SK-MEL-5 (cell line): Measurements from ENCODE around the gene SF3A2. TPM values are rescaled to one million over a fixed set of nuclear protein-coding genes. Genes with fewer than 3 reads are reported as not detected.

Experiments
- DNase-seq: peaks from one replicate; pipeline ENCODE4 v3.0.0-alpha.2; 2016; ENCODE audit warnings: low read depth, low spot score
- in situ Hi-C: cut with HindIII; loops from 2 replicates; pipeline ENCODE4 v1.10.0; 2016; ENCODE audit warnings: low sequenced_read_pairs, high pct_unique_total_duplicates, low pct_unique_long_range_greater_than_20kb
- polyA plus RNA-seq, 2 experiments: library from polyadenylated mRNA; depleted of rRNA; stranded (reverse); fragments of >200 nt; gene quantifications; 2 replicates each; pipeline ENCODE4 v1.2.3, GENCODE V29; 2015
- total RNA-seq: library from RNA; depleted of rRNA; stranded (reverse); fragments of >200 nt; shearing (Covaris generic); gene quantifications from 2 replicates; pipeline ENCODE4 v1.2.3, GENCODE V29; 2014; rRNA removed

Gene SF3A2, protein sequence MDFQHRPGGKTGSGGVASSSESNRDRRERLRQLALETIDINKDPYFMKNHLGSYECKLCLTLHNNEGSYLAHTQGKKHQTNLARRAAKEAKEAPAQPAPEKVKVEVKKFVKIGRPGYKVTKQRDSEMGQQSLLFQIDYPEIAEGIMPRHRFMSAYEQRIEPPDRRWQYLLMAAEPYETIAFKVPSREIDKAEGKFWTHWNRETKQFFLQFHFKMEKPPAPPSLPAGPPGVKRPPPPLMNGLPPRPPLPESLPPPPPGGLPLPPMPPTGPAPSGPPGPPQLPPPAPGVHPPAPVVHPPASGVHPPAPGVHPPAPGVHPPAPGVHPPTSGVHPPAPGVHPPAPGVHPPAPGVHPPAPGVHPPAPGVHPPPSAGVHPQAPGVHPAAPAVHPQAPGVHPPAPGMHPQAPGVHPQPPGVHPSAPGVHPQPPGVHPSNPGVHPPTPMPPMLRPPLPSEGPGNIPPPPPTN
- total RNA-seq: 14.6 and 15.6 TPM in 2 replicates
- 30.9 and 40.3 TPM in 2 replicates for polyA plus RNA-seq (2015; cell fraction: cytosol; rRNA removed)
- 56.0 and 86.5 TPM in 2 replicates for polyA plus RNA-seq (2015; cell fraction: nucleus; rRNA removed)

- in situ Hi-C loops: no loop called here
These were observed at the start of gene SF3A2, which contains the start of gene PLEKHJ1 for GRCh38 chr19:2236314-2237050. SF3A2 (plus strand) TSS chr19:2236824; CDS start chr19:2243419, 6,595 bp downstream. PLEKHJ1 (minus strand) TSS chr19:2236329; CDS start chr19:2236248, 81 bp downstream.

DNA sequence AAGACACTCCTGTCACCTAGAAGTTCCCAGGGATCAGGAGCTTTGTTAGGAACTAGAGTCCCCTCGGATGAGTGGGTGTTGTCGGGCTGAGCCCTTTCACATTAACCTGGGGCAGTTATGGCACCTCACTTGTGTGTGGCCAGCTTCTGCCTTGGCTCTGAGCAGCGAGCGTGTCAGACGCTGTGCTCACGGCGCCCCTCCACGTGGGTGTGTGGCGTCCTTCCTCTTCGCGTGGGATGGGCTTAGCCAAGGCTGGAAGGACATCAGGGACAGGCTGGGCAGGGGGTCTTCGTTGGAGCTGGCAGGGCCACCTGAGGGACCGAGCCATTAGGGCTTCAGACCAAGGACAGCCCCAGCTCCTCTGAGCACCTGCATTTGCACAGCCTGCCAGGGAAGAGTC is 49.5 kb upstream of the SF3A2 start:
- DNase-seq: no peak
- in situ Hi-C loops: no loop called here

More at GRCh38 chr19:2236314-2237050, at the start of gene SF3A2, which contains the start of gene PLEKHJ1:
- peak; percentile 95 for DNase-seq

- DNase-seq: no peak
- in situ Hi-C loops: no loop called here
These were observed 47.8 kb upstream of the SF3A2 start for GRCh38 chr19:2188708-2189385.

DNA sequence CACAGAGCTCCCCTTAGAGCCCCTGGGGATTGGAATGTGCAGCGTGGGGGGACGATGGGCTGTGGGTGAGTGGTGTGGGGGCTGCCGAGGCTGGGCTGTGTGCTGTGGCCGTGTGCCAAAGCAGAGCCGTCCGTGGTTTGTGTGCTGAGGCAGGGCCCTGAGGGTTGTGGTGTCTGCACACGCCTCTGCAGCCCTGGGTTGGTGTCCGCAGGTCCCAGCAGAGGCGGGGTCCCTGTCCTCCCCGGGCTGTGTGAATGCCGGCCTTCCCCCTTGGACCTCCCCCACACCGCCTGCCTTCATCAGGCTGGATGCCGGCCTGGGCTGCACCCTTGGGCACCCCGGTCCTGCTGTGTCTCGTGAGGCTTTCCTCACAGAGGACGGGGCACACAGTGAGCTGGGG is 46.7 kb upstream of the SF3A2 start:
- in situ Hi-C loops: no loop called here
- DNase-seq: no peak

DNA sequence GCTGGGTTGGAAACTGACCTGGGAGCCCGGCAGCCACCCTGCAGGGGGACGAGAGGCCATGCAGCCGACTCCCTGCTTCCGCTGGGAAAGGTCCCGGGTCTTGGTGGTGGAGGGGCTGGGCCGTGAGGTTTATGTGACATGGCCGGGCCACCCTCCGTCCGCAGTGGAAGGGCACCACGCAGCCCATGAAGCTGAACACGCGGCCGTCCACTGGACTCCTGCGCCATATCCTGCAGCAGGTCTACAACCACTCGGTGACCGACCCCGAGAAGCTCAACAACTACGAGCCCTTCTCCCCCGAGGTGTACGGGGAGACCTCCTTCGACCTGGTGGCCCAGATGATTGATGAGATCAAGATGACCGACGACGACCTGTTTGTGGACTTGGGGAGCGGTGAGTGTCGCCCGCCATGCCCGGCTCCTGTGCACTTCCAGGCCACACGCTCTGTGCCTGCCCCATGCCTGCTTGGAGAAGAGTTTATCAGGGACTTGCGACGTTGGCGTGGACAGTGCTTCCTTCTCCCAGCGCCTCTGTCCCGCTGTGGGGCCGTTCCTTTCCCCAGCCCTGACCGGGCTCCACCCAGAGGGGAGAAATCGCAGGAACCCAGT is 45.7 kb upstream of the SF3A2 start:
- no peak for DNase-seq
- in situ Hi-C loops: no loop called here

- in situ Hi-C loops: no loop called here
- no peak for DNase-seq
These were observed 44.9 kb upstream of the SF3A2 start for GRCh38 chr19:2191456-2192310.

DNA sequence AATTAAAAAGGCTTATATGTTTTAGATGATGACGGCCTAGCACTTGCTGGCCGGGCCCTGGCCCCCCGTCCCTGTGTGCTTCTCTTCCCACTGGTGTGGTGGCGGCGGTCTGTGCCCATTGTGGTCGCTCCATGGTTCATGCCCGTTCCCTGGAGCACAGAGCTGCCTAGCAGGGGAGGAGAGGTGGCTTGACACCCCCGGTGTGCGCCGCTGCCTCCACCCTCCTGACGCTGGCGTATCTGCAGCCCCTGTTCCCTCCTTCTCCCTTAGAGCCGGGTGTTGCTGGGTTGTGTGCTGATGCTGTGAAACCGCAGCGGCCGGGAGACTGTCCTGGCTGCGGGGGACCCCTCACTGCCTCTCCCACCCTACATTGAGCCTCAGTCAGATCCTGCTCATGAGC is 43.8 kb upstream of the SF3A2 start:
- no peak for DNase-seq
- in situ Hi-C loops: no loop called here

DNA sequence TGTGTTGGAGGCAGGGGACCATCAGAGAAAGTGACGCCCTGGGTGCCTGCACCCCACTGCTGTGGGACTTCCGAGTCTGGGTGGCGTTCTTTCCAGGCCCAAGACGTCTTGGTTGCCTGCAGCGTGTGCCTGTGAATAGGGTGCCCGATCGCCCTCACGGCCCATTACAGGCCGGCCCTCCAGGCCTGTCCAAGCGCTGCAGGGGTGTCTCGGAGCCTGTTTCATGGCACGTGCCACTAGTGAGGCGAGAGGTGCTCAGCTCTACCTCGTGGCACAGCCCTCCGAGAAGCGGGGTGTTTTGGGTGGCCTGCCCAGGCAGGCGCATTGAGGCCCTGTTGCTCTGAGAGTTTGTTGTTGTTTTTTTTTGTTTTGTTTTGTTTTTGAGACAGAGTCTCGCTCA is 42.8 kb upstream of the SF3A2 start:
- DNase-seq: no peak
- in situ Hi-C loops: no loop called here

DNA sequence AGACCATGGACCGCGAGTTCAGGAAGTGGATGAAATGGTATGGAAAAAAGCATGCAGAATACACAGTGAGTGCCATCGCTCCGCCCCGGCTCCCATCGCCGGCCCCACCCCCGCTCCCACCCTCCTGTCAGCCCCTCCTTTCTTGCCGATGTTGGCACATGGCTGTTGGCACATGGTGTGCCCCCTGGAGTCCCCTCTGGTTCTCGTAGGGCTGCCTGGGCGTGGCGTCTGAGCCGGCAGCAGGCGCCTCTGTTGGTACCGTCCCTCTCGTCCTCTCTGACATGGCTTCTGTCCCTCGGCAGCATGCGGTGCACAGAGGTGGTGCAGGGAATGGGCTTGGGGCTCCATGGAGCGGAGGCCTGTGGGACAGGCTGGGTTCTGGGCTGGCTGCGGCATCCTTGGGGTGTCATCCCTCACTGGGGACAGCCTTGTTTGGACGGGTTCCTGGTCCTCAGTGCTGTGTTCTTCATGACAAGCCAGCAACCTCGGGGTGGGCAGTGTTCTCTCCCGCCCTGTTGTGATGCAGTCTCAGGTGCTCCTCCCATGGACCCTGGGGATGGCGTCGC is 42.0 kb upstream of the SF3A2 start:
- no peak for DNase-seq
- in situ Hi-C loops: no loop called here

DNA sequence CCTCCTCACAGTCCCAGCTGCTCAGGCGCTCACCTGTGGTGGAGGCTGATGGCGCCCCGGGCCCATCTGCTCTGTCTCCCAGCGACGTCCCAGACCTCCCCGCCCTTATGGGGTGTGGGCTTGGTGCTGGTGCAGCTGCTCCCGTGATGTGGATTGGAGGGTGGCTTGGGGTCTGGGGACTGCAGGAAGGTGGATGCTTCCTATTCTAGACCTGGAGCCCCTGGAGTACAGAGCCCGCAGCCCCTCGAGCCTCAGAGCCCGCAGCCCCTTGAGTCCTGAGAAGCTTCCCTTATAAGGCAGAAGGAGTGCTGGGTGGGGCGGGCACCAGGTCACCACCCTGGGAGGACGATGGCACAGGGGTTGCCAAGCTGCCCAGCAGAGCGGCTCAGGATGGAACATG is 41.3 kb upstream of the SF3A2 start:
- in situ Hi-C loops: no loop called here
- DNase-seq: no peak

- in situ Hi-C loops: no loop called here
- no peak for DNase-seq
These were observed 40.7 kb upstream of the SF3A2 start for GRCh38 chr19:2195914-2196313.

DNA sequence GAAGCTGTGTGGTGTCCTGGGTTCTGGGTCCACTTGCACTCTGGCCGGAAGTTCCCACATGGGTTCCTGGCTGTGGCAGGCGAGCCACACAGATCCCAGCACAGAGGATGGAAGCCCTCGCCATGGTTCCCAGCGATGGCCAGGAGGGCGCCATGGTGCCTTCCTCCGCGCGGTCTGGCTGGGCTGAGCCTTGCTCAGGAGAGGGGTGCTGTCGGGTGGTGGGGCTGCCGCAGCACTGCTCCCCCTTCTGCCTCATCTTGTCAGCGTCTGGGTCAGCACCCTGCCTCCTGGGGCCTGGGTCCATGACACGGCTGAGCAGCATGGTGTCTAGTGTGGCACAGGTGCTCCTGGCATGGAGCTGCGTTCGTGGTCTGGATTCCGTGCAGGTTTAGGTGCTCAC is 39.4 kb upstream of the SF3A2 start:
- in situ Hi-C loops: no loop called here

DNA sequence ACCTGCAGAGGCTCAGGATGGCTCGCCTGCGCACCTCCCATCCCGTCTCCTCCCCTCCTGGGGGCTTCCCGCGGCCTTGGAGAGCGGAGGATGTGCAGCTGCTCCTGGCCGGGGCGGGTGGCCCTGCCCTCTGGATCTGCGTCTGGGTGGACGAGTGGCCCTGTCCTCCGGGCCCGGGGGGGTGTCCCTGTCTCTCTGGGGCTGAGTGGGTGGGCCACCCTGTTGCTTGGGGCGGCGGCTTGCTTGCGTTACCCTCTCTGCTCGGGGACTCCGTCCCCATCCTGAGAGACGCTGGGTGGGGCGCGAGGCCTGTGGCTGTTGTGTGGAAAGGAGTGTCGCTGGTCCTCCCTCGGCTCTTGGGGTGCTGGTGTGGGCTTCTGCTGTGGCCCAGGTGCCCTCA is 38.3 kb upstream of the SF3A2 start:
- in situ Hi-C loops: no loop called here
- no peak for DNase-seq

More for the DNA sequence above, 39.4 kb upstream of the SF3A2 start:
- no peak for DNase-seq

DNA sequence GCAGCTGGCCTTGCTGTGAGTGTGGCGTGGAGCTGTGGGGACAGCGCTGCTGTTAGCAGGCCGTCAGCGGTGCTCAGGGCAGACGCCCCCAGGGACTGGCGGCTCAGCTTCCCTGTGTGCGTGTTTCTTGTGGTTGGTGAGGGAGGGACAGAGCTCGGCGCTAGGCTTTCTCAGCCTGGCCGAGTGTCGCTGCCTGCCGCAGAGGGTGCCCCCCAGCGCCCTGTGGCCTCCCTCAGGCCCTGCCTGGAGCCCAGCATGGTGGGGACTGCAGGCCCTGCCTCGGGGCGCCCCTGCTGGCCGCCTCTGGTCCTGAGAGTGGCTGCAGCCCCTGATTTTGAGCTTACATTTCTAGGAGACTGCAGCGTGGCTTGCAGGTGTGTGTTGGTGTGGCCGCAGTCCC is 37.4 kb upstream of the SF3A2 start:
- in situ Hi-C loops: no loop called here
- DNase-seq: no peak

DNA sequence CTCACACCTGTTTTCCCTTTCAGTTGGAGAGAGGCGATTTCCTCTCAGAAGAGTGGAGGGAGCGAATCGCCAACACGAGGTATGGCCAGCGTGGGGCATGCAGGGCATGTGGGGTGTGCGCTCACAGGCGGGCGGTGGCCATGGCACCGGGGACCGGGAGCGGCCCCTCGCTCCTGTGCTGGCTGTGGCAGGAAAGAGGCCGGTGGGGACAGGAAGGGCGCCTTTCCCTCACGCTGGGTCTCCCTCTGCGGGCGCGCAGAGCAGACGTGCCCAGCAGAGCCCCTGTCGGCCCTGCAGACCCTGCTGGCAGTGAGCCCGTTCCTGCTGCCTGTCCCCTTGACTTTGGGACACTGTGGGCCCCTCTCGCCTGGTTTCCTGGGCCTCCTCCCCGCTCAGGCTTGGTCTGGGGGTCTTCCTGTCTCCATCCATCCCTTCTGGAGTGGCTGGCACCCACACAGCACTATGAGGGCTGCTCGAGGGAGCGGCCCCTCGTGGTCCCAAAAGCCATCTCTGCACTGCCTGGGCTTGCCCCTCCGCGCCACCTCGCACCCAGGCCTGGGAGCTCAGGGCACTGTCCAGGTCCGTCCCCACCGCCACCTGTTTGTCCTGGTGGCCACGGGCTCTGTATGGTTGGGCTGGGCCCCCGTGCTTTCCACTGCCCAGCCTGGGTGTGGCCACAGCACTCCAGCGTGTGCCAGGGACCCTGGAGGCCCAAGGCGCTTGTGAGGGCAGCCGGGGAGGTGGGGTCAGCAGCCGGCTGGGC is 36.6 kb upstream of the SF3A2 start:
- no peak for DNase-seq
- in situ Hi-C loops: no loop called here
